C4-2B (cell line): Measurements from ENCODE around the gene ZNF792.
"Not testable (repeated sequence)": the region's sequence is repeated elsewhere in the genome, so short reads cannot be mapped to it uniquely, and the experiment has no call there.

Source experiments
- H3K27ac ChIP-seq: fragments of 450-650 bp; 2 replicates; pipeline ENCODE4 v1.5.1; 2017
- ZFX ChIP-seq: fragments of 450-650 bp; IDR thresholded peaks from 2 replicates; pipeline ENCODE4 v1.6.1; 2017
- TF ChIP-seq, protein P1 (sequence below): fragments of 450-650 bp; conservative IDR thresholded peaks from 2 replicates; pipeline ENCODE4 v1.5.1; 2017; ENCODE audit warnings: mild to moderate bottlenecking

The ZNF792 gene

DNA sequence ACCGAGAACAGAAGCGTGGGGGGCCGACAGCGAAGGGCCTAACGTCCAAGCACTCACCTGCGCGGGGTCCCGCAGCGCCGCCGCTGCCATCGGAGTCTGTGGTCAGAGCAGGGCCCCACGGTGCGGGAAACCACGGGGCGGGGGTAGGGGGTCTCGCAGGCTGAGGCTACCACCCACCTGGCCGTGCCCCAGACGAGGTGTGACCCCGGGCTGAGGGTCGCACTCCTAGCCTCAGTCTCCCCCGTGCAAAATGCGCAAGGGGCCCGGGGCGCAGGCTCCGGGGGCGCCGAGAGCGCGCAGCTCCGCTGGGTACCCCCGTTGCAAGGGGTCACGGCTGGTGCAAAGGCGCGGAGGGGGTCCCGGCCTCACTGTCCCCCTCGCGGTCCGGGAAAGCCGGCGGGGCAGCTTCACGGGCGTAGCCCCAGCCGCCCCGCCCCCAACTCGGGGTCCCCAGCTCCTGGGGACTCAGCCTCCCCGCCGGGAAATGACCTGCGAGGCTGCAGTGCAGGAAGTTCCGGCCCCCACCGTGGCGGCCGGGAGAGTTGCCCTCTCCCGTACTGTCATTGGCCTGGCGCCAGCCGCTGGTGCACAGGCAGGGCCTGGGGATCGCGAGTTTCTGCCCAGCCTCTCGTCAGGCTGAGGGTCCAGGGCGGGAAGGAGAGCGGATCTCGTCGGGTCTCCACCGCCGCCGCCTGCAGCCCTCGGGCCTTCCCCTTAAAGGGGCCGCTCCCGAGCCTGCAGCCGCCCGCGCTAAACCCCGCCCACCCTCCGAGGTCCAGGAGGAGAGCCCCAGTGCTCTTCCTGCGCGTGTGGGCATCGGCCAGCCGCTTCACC is at the start of gene ZNF792:
Gene ZNF792 (minus strand): TSS at position 657 of the 834 bp plus-strand sequence. CDS start 567 bp downstream, at position 90.
- peak within 1 kb of the TSS; percentile 81 for H3K27ac ChIP-seq
- TF ChIP-seq, protein P1, sequence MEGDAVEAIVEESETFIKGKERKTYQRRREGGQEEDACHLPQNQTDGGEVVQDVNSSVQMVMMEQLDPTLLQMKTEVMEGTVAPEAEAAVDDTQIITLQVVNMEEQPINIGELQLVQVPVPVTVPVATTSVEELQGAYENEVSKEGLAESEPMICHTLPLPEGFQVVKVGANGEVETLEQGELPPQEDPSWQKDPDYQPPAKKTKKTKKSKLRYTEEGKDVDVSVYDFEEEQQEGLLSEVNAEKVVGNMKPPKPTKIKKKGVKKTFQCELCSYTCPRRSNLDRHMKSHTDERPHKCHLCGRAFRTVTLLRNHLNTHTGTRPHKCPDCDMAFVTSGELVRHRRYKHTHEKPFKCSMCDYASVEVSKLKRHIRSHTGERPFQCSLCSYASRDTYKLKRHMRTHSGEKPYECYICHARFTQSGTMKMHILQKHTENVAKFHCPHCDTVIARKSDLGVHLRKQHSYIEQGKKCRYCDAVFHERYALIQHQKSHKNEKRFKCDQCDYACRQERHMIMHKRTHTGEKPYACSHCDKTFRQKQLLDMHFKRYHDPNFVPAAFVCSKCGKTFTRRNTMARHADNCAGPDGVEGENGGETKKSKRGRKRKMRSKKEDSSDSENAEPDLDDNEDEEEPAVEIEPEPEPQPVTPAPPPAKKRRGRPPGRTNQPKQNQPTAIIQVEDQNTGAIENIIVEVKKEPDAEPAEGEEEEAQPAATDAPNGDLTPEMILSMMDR: no peak
- TF ChIP-seq ZFX: peak; percentile 58; the same call in 1 of the 2 replicates

DNA sequence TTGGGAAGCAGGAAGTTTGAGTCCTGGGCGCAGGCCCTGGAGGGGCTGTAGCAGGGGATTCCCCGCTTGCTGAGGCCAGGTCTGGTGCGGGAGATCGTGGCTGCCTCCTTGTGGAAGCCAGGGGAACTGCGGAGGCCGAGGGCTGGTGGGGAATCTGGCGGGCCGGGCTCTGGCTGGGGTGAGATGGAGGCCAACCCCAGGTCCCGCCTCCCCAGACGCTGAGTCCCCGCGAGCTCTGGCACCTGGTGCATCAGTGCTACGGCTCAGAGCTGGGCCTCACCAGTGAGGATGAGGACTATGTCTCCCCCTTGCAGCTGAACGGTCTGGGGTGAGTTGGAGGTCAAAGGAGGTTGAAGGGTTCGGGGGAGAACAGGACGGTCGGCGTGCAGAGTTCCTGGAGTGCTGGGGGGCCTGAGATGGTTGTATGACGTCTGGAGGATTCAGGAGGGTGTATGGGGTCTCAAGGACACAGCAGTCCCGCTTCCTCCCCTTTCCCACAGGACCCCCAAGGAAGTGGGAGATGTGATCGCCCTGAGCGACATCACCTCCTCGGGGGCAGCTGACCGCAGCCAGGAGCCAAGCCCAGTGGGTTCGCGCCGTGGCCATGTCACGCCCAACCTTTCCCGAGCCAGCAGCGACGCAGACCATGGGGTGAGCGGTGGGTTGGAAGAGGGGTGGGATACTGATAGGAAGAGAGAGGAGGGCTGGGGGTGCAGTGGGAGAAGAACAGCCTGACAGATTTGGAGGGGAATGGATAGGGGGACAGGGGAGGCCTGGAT is 49.2 kb upstream of the ZNF792 start:
- H3K27ac ChIP-seq: no peak overlapping the region
- TF ChIP-seq, protein P1: peak; percentile 89
- TF ChIP-seq ZFX: no peak

DNA sequence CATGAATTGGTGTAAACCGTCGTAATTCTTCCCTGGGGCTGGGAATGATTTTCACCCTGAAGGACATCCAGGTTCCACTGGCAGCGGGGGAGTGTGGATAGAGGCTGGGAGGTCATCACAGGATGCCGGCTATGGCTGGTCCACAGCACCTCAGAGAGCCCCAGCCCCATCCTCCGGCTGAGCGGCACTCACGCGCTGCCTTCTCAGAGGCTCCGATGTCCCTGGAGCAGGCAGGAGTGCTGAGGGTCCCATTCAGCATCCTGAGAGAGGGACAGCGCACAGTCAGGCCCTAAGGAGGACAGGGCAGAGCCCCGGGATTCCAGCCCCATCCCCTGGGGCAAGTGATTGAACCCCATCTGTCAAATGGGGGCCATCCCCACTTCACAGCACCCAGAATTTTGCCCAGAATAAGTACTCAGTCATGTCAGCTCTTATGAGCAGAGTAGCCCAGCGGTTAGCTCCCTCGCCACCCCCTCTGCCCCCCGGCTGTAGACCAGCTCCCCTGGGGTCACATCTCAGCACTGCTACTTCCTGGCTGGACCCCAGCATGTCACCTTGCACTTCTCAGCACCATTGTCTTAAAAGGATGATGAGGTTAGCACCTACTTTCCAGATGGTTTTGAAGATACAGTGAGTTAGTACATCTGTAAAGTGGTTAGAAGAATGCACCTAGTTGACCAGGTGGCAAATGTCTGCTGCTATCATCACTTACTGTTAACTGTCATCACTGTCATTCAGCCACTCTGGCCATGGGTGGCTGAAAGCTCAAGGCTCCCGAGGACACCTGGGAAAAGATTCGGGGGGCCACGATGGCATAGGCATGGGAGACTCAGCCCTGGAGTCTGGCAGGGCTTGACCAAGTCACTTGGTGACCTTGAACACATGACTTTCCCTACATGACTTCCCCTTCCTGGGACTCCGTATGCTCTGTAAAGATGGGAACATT is 48.0 kb upstream of the ZNF792 start:
- TF ChIP-seq, protein P1: no peak
- no peak for TF ChIP-seq ZFX
- no peak overlapping the region for H3K27ac ChIP-seq

DNA sequence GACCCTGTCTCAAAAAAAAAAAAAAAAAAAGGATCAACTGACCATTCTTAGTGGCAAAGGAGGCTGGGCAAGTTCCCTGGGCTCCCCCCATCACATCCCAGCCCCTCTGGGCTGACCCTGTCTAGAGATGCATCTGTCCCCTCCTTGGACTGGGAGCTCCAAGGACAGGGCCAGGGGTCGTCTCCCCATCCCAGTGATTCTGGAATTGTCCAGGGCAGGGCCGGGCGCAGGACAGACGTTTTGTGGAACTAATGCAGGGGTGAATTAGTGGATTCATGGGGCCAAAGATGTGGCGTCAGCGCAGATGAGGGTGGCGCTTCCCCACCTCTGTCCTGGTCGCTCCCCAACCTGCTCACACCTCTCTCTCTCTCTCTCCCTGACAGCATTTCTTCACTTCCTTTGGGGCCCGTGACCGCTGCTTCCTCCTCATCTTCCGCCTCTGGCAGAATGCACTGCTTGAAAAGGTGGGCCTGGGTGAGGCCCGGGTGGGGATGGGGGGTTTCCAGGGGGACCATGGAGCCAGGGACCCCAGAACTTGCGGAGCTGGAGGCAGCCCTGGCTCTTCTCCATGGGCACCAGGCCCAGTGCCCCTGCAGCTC is 47.2 kb upstream of the ZNF792 start:
- TF ChIP-seq ZFX: no peak
- TF ChIP-seq, protein P1: no peak
- H3K27ac ChIP-seq: no peak overlapping the region

DNA sequence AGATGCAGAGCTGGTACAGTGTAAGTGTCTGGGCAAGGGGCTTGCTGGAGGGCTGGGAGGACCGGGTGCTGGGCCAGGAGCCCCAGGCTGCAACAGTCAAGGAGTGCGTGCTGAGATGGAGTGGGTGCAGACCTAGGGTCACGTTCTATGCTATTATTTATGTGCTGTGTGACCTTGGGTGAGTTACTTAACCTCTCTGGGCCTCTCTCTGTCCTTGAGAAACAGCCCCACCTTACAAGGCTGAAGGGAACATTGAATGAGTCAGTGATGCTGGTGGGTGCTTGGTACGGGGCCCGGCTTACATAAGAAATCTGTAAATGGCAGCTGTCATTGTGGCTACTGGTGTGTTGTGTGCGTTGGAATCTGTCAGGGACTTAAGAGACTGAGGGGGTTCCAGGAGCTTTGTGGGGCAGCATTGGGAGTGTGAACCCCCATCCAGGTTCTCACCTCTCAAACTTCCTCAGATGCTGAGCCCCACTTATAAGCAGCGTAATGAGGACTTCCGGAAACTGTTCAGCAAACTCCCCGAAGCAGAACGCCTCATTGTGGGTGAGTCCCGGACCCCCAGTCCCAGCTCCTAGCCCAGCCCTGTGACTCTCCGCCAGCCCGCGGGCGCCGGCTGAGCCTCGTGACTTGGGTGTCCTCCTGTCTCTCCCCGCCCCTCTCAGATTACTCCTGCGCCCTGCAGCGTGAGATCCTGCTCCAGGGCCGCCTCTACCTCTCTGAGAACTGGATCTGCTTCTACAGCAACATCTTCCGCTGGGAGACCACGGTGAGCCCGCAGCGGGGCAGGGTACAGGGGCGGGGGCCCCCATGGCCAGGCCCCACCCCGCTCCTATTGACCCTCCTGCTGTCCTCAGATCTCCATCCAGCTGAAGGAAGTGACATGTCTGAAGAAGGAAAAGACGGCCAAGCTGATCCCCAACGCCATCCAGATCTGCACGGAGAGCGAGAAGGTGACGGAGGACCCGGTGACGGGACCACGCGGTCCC is 45.7 kb upstream of the ZNF792 start:
- TF ChIP-seq, protein P1: no peak
- no peak for TF ChIP-seq ZFX

DNA sequence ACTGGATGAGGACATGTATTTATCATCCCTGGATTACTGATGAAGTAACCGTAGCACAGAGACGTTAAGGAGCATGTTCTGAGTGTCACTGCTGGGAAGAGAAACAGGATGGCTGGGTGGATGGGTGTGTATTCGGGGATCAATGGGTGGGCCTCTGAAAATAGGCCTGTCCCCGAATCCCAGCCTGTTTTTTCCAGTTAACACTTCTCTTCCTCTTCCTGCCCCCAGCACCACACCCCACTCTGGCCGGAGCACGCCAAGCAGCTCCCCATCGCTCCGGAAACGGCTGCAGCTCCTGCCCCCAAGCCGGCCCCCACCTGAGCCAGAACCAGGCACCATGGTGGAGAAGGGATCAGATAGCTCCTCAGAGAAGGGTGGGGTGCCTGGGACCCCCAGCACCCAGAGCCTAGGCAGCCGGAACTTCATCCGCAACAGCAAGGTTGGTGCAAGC is 44.9 kb upstream of the ZNF792 start:
- H3K27ac ChIP-seq: no peak overlapping the region
- TF ChIP-seq ZFX: no peak
- TF ChIP-seq, protein P1: no peak

More for the DNA sequence above, 45.7 kb upstream of the ZNF792 start:
- no peak overlapping the region for H3K27ac ChIP-seq

DNA sequence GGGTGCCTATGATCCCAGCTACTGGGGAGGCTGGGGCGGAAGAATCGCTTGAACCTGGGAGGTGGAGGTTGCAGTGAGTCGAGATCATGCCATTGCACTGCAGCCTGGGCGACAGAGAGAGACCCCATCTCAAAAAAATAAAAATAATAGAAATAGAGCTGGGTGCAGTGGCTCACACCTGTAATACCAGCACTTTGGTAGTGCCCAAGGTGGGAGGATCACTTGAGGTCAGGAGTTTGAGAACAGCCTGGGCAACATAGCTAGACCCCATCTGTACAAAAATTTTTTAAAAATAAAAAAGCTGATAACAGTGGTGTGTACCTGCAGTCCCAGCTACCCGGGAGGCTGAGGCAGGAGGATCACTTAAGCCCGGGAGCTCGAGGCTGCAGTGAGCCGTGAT is 43.4 kb upstream of the ZNF792 start:
- H3K27ac ChIP-seq: not testable (repeated sequence)
